Ovary (tissue), 9 donors: ENCODE data around the gene RBPJ. TPM values are rescaled to one million over a fixed set of nuclear protein-coding genes. Genes with fewer than 3 reads are reported as not detected.

Experiments used
- DNase-seq, 5 donors: peaks; one replicate each; pipeline ENCODE4 v3.0.0-alpha.2; 2019 to 2020
- H3K27ac ChIP-seq, 2 donors: fragments of 200-600 bp; one replicate each; pipeline versions ENCODE4 v1.5.1 to v1.8.0; 2019 to 2022
- H3K27me3 ChIP-seq: fragments of 200-600 bp; one replicate; pipeline ENCODE4 v1.8.0; 2022
- H3K36me3 ChIP-seq: fragments of 200-600 bp; sonication (generic); one replicate; pipeline ENCODE4 v1.5.1; 2019
- H3K4me1 ChIP-seq: one replicate; pipeline ENCODE4 v1.8.1; 2013; ENCODE audit warnings: mild to moderate bottlenecking, moderate library complexity; ENCODE audit not compliant: insufficient read depth
- H3K4me3 ChIP-seq: fragments of 200-600 bp; sonication (generic); one replicate; pipeline ENCODE4 v1.5.1; 2017
- H3K9me3 ChIP-seq, 2 donors: fragments of 200-600 bp in 1 of 2; sonication (generic) in 1 of 2; one replicate each; pipeline versions ENCODE4 v1.5.1 to v1.8.1; 2013 to 2019; ENCODE audit warnings: mild to moderate bottlenecking in 1 of 2, moderate library complexity in 1 of 2
- CTCF ChIP-seq, 3 donors: fragments of 450-650 bp in 2 of 3; fragments of 200-600 bp in 1 of 3; IDR thresholded peaks; one replicate each; pipeline versions ENCODE4 v1.5.1 to v1.8.0; 2016 to 2022; ENCODE audit warnings: antibody characterized with exemption in 3 of 3, mild to moderate bottlenecking in 1 of 3
- EP300 ChIP-seq: sonication (generic); formaldehyde crosslinking; IDR thresholded peaks from one replicate; pipeline ENCODE4 v1.6.1; 2017; ENCODE audit warnings: antibody characterized with exemption
- POLR2A ChIP-seq: fragments of 450-650 bp; IDR thresholded peaks from one replicate; pipeline ENCODE4 v1.6.1; 2017; ENCODE audit warnings: antibody characterized with exemption, mild to moderate bottlenecking, moderate library complexity
- WGBS, 3 donors: extraction: QIAGEN DNeasy Blood & Tissue Kit in 1 of 3; methylation state at CpG; one replicate each; pipeline versions ENCODE4 v1.1.5 to v1.1.7; 2013 to 2017; 5-methylcytosine and 5-hydroxymethylcytosine counted together
- intact Hi-C, 4 donors: fragments of 100-400 bp; cut with DNase I; formaldehyde crosslinking; loops; one replicate each; pipeline versions ENCODE4 v1.11.0 to v1.15.1; 2022 to 2023
- polyA plus RNA-seq, 2 donors: library from polyadenylated mRNA; stranded (reverse); fragments of 200-250 nt in 1 of 2; fragments of 350-450 nt in 1 of 2; fragmentation: Illumina TruSeq in 1 of 2; extraction: RNeasy Lipid Tissue Mini Kit (QIAGEN cat#74804) in 1 of 2; gene quantifications; one replicate each; pipeline ENCODE4 v1.2.3, GENCODE V29; 2013 to 2014
- total RNA-seq, 7 donors: library from RNA; depleted of rRNA in 2 of 7; stranded (reverse); fragments of >200 nt in 2 of 7; fragmentation: NEBNext Ultra II Directional in 3 of 7; extraction: Animal tissue kit (Norgen Biotek cat#: 25700) in 3 of 7; gene quantifications; one replicate each; pipeline versions ENCODE4 v1.1.0 to v1.2.4, GENCODE V29; 2016 to 2023
- donor health status: DM: no; HTN: no; CAD: no; lungs with moderate emphysema.
- donor health status: DM: no; HTN: no; CAD: no.
- donor health status: Bipolar disorder and iron deficiency.
- donor health status: DM: yes; HTN: yes; CAD: no.
- donor health status: DM: no; HTN: no; CAD: no.
- donor health status: DM: yes; HTN: yes; CAD: no.

RBPJ gene
- total and polyA plus RNA-seq, 9 donors = 36.0 to 75.1 (median 62.7) TPM

GRCh38 chr4:26464420-26465095 is 143.7 kb downstream of the RBPJ start:
- Histone ChIP-seq H3K27ac (no peak overlapping the region), H3K4me1 (no peaks in the 10 kb centered on the region), H3K27me3 (no peaks in the 10 kb centered on the region), H3K9me3 (no peaks in the 10 kb centered on the region), H3K4me3 (no peak overlapping the region), H3K36me3 (no peaks in the 10 kb centered on the region)
- WGBS, 3 donors = 86 to 89% (median 87%) methylated on average over 14 of the region's 14 CpGs
- intact Hi-C loops = loop anchor here in 1 of 4 donors (10.0 kb wide), 1 partner anchor 550 kb away; no protein-coding TSS in a partner anchor
- DNase-seq = no peak
- TF ChIP-seq CTCF (IDR thresholded peaks at IDR 0.05) = no peak
- no peak for TF ChIP-seq EP300
- no peak for TF ChIP-seq POLR2A

GRCh38 chr4:26466578-26467270 is 145.9 kb downstream of the RBPJ start:
- TF ChIP-seq EP300 = no peak
- no peak for TF ChIP-seq POLR2A
- no peak for TF ChIP-seq CTCF (IDR thresholded peaks at IDR 0.05)
- no peaks in the 10 kb centered on the region for H3K27me3 ChIP-seq
- H3K36me3 ChIP-seq = no peaks in the 10 kb centered on the region
- H3K9me3 ChIP-seq = no peaks in the 10 kb centered on the region
- no peak overlapping the region for H3K4me3 ChIP-seq
- 84 to 91% (median 87%) methylated on average over 10 of the region's 10 CpGs for WGBS, 3 donors
- no peak for DNase-seq
- H3K27ac ChIP-seq = no peak overlapping the region
- intact Hi-C loops = loop anchor here in 1 of 4 donors (10.0 kb wide), 1 partner anchor 548 kb away; no protein-coding TSS in a partner anchor
- H3K4me1 ChIP-seq = no peaks in the 10 kb centered on the region

DNA sequence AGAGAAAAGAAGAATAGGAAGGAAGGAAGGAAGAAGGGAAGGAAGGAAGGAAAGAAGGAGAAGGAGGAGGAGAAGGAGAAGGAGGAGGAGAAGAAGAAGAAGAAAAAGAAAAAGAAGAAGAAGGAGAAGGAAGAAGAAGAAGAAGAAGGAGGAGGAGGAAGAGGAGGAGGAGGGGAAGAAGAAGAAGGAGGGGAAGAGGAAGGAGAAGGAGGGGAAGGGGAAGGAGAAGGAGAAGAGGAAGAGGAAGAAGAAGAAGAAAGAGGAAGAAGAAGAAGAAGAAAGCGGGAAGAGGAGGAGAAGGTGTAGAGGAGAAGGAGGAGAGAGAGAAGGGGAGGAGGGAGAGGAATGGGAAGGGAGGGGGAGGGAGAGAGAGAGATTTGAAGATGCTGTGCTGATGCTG is 146.9 kb downstream of the RBPJ start:
- intact Hi-C loops = loop anchor here in 1 of 4 donors (10.0 kb wide), 1 partner anchor 547 kb away; no protein-coding TSS in a partner anchor
- Histone ChIP-seq H3K27me3 (no peaks in the 10 kb centered on the region), H3K4me3 (no peak overlapping the region), H3K27ac (no peak overlapping the region), H3K36me3 (no peaks in the 10 kb centered on the region), H3K4me1 (no peaks in the 10 kb centered on the region), H3K9me3 (no peaks in the 10 kb centered on the region)
- WGBS, 3 donors = 85 to 94% (median 93%) methylated on average over 1 of the region's 1 CpG
- TF ChIP-seq CTCF (IDR thresholded peaks at IDR 0.05) (no peak), POLR2A (no peak), EP300 (no peak)
- no peak for DNase-seq

- H3K36me3 ChIP-seq = no peaks in the 10 kb centered on the region
- H3K4me1 ChIP-seq = no peaks in the 10 kb centered on the region
- DNase-seq = no peak
- no peak overlapping the region for H3K4me3 ChIP-seq
- 84 to 86% (median 86%) methylated on average over 9 of the region's 9 CpGs for WGBS, 3 donors
- TF ChIP-seq CTCF (IDR thresholded peaks at IDR 0.05) = no peak
- no peak for TF ChIP-seq EP300
- no peak for TF ChIP-seq POLR2A
- H3K9me3 ChIP-seq = no peaks in the 10 kb centered on the region
- H3K27ac ChIP-seq = no peak overlapping the region
- H3K27me3 ChIP-seq = no peaks in the 10 kb centered on the region
- intact Hi-C loops = loop anchor here in 1 of 4 donors (10.0 kb wide), 1 partner anchor 546 kb away; no protein-coding TSS in a partner anchor
Observed at GRCh38 chr4:26468283-26468949, 147.6 kb downstream of the RBPJ start.
